ENCODE results near the gene EBF3.

GRCh38 chr10:129815898-129816655, 148.0 kb downstream of the EBF3 start:
- no peak for TF ChIP-seq CTCF (IDR thresholded peaks at IDR 0.05 in 8 of 11, conservative IDR thresholded peaks at IDR 0.05 in 3 of 11)
- no peak for TF ChIP-seq POLR2AphosphoS5 (IDR thresholded peaks at IDR 0.05)
